HEK293T (cell line): ENCODE data around the gene ARX.

ENCODE experiments used
- ARNT ChIP-seq: fragments of 450-650 bp; IDR thresholded peaks from 2 replicates; pipeline ENCODE4 v1.6.1; 2017; ENCODE audit warnings: mild to moderate bottlenecking
- CTBP1 ChIP-seq: fragments of 450-650 bp; IDR thresholded peaks from 2 replicates; pipeline ENCODE4 v1.6.1; 2016; ENCODE audit warnings: borderline replicate concordance
- FOXA1 ChIP-seq: fragments of 450-650 bp; IDR thresholded peaks from 2 replicates; pipeline ENCODE4 v1.6.1; 2016; ENCODE audit warnings: mild to moderate bottlenecking
- FOXM1 ChIP-seq: fragments of 450-650 bp; IDR thresholded peaks from 2 replicates; pipeline ENCODE4 v1.6.1; 2017; ENCODE audit warnings: mild to moderate bottlenecking, borderline replicate concordance
- L3MBTL2 ChIP-seq: fragments of 450-650 bp; conservative IDR thresholded peaks from 2 replicates; pipeline ENCODE4 v1.6.1; 2016; ENCODE audit warnings: mild to moderate bottlenecking
- NFRKB ChIP-seq: fragments of 450-650 bp; IDR thresholded peaks from 2 replicates; pipeline ENCODE4 v1.6.1; 2016; ENCODE audit warnings: mild to moderate bottlenecking, moderate library complexity
- SP1 ChIP-seq: fragments of 450-650 bp; IDR thresholded peaks from 2 replicates; pipeline ENCODE4 v1.6.1; 2017
- SUZ12 ChIP-seq: fragments of 450-650 bp; IDR thresholded peaks from 2 replicates; pipeline ENCODE4 v1.6.1; 2016; ENCODE audit warnings: mild to moderate bottlenecking
- TF ChIP-seq, protein P1 (sequence below): fragments of 450-650 bp; IDR thresholded peaks from 2 replicates; pipeline ENCODE4 v1.6.1; 2016

DNA sequence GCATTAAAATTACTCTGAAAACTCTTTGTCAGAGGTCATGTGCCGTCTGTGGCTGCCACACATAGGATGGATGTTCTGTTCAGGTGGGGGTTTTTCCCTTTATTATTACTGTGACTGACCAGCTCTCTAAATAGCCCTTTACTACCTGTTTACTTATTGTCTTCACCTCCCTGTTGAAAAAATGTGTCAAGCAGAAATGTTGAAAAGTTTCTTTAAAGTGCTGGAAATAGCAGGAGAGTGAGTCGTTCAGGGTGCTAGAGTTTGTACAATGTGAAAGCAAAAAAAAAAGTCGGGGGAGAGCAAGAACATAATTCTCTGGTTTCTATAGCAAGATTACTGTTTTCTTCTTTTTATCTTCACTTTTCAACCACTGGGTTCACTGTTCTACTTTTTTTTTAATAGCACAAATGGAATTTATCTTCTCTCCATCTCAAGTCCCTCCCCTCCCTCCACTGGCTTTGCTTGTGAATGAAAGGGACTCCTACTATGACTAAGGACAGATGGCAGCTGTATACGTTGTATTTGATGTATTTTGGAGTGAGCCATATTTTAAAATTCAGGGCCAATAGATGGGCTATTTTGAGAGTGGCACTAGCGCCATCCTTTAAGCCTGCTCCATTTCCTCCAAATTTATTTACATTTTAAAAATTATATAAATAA is 33.3 kb downstream of the ARX start:
- no peak for TF ChIP-seq SUZ12
- TF ChIP-seq NFRKB, result no peak
- TF ChIP-seq SP1, result no peak
- TF ChIP-seq CTBP1, result no peak
- TF ChIP-seq L3MBTL2, result no peak
- no peak for TF ChIP-seq FOXM1
- TF ChIP-seq ARNT, result no peak
- no peak for TF ChIP-seq FOXA1
- TF ChIP-seq, protein P1, sequence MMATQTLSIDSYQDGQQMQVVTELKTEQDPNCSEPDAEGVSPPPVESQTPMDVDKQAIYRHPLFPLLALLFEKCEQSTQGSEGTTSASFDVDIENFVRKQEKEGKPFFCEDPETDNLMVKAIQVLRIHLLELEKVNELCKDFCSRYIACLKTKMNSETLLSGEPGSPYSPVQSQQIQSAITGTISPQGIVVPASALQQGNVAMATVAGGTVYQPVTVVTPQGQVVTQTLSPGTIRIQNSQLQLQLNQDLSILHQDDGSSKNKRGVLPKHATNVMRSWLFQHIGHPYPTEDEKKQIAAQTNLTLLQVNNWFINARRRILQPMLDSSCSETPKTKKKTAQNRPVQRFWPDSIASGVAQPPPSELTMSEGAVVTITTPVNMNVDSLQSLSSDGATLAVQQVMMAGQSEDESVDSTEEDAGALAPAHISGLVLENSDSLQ, result no peak
